Stimulated activated CD8-positive, alpha-beta memory T cell treated with anti-CD3 and anti-CD28 coated beads, Interleukin-7, amount 100 ng/mL, for 1 hour (primary cell): Measurements from ENCODE around the gene GPX3.

Experiments used
- DNase-seq, 2 donors: peaks; one replicate each; pipeline ENCODE4 v3.0.0-alpha.2; 2020; ENCODE audit warnings: low read depth in 2 of 2

Gene GPX3

DNA sequence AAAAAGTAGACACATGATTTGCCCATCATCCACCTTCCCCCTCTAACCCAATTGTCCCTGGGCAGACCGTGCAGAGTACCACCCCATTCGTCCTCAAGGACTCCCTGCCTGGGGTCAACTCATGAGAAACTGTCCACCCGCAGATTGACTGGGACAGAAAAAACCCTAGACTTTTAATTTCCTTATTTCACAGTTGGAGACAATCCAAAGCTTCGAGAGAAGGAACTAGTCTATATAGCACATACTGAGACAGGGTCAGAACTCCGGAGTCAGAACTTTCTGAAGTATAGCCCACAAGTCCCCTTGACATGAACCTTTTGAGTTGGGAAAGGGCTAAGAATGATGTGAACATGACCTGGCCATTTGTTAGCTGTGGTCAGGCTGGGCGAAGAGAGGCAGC is 7.5 kb upstream of the GPX3 start:
- DNase-seq: no peak

DNA sequence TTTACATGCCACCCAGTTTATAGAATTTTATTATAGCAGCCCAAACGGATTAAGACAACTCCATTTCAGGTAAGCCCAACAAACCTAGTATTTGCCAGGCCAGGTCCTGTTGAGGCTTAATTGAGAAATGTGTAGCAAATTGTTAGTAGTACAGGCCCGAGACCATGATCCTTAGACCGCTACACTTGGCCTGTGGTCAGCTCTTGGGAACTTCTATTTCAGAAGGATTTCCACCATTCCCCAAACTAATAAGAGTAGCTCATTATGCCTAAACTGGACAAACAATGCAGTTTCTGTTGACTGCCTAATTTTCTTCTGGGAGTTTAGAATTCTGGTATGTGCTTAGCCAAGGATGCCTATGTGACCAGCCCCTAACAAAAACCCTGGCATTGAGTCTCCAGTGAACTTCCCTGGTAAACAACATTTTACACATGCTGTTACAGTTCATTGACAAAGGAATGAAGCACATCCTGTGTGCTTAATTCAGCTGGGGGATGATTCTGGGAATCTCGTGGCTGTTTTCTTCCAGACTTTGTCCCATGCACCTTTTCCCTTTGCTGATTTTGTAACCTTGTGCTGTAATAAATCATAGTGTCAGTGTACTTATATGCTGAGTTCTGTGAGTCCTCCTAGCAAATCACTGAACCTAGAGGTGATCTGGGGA is 5.6 kb upstream of the GPX3 start:
- no peak for DNase-seq

GRCh38 chr5:151015974-151016587 is 4.3 kb upstream of the GPX3 start:
- no peak for DNase-seq

- no peak for DNase-seq
Measured at GRCh38 chr5:151016700-151017099, 3.7 kb upstream of the GPX3 start.

DNA sequence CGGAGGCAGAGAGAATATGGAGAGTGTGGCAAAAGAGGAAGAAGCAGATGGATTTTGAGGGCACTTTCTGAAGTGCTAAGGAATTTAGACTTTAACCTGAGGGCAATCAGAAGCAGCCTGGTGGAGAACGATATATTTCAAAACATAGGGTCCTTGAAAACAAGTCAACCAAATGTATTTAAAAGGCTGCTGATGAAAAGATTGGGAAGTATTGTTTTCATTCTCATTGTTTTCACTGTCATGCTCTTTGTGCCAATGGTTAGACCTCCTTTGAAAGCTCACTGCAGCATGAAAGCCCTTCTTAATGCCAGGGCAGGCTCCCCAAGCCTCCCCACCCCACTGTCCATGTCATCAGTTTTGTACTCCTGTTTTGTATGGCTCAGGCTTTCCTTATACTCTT is 2.5 kb upstream of the GPX3 start:
- no peak for DNase-seq

GRCh38 chr5:151018846-151019245 is 1.5 kb upstream of the GPX3 start:
- DNase-seq: no peak

- DNase-seq: no peak
Measured at GRCh38 chr5:151019331-151019730, 1.1 kb upstream of the GPX3 start.

- no peak for DNase-seq
Measured at GRCh38 chr5:151021746-151022145, 1.4 kb downstream of the GPX3 start.

GRCh38 chr5:151022511-151023018 is 2.2 kb downstream of the GPX3 start:
- DNase-seq: no peak

GRCh38 chr5:151023047-151023615 is 2.7 kb downstream of the GPX3 start:
- no peak for DNase-seq

DNA sequence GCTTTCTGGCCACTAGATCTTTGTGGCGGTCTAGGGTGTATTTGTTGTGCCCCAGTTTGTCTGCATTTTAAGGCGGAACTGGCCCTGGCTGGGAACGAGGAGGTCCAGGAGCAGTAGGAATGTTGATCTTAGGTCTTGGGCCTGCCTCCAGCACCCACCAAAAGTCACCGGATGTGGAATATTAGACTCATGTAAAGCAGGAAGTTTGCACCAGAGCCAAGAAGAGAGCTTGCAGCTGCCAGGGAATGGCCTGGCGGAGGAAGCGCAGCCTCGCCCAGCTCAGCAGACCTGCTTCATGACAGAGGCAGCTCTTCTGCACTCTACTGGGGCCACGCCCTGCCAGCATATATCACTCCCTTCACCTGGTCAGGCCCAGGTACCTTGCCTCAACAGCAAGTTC is 3.3 kb downstream of the GPX3 start:
- DNase-seq: no peak

- DNase-seq: no peak
Measured at GRCh38 chr5:151024440-151025249, 4.3 kb downstream of the GPX3 start.

- no peak for DNase-seq
Measured at GRCh38 chr5:151025250-151025606, 4.8 kb downstream of the GPX3 start.

DNA sequence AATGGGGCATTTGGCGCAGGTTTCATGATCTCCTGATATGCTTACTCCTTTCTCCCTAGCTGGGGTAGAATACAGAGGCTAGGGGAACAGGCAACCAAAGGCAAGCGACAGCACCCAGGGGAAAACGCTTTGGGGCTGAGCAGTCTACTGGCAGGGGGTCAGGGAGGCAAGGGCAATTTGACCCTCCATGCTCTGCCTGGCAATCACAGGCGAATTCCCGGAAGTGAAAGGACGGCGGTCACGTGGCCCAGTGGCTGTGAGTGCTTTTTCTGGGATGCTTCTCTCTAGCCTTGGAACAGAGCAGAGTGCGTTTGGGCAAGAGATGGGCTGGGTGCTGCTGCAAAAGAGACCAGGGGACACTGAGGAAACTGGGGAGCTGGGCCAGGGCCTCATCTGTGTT is 5.7 kb downstream of the GPX3 start:
- DNase-seq: no peak

GRCh38 chr5:151026679-151027078 is 6.3 kb downstream of the GPX3 start:
- no peak for DNase-seq

DNA sequence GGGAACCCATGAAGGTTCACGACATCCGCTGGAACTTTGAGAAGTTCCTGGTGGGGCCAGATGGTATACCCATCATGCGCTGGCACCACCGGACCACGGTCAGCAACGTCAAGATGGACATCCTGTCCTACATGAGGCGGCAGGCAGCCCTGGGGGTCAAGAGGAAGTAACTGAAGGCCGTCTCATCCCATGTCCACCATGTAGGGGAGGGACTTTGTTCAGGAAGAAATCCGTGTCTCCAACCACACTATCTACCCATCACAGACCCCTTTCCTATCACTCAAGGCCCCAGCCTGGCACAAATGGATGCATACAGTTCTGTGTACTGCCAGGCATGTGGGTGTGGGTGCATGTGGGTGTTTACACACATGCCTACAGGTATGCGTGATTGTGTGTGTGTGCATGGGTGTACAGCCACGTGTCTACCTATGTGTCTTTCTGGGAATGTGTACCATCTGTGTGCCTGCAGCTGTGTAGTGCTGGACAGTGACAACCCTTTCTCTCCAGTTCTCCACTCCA is 7.6 kb downstream of the GPX3 start:
- DNase-seq: no peak

- DNase-seq: no peak
Measured at GRCh38 chr5:151028717-151029116, 8.3 kb downstream of the GPX3 start.

DNA sequence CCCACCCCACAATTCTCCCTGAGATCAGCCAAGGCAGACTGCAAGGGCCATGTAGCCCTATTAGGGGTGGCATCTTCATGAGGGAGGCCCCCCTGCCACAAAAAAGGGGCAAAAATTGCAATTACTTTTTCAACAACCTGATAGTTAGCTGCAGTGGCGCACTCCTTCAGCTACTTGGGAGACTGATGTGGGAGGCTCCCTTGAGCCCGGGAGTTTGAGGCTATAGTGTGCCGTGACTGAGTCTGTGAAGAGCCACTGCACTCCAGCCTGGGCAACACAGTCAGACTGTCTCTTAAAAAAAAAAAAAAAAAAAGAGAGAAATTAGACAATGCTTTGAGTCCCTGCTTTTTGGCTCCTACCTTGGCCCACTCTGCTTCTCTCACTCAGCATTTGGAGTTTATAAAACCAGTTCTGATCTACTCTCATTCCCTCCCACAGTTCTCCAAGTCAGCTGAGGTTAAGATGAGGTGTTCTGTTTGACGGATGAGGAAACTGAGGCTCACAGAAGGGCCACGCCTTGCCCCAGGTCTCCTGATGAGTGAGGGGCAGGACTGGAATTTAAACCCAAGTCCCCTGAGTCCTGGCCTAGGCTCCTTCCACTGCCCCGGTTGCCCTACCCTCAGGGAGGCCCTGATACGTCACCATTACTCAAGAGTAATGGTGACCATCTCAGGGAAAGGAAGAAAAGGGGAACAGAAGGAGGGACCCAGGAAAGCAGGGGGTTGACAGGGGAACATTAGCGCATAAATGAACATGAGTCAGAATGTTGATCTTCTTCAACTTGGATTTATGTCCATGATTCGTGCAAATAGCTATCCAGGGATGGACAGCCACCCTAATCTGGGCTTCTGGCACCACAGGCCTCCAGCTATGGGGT is 9.0 kb downstream of the GPX3 start:
- no peak for DNase-seq

GRCh38 chr5:151030056-151030336 is 9.6 kb downstream of the GPX3 start:
- no peak for DNase-seq

DNA sequence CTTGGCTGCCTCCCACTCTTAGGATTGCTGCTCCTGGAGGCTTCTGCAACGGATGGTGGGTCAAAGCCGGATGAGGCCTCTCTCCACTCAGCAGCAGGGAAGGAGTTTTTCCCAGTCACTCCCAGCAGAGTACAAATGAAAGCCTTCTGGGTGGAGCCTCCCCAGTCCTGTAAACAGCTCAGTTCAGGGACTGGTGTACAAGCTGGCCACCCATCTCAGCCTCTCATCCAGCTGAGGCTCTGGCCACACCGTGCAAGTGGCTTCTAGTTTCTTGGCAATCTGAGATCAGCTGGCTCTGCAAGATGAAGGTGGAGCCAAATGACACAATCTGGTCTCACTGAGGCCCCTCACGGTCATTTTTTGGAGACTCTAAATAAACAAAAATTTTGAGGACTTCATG is 10.0 kb downstream of the GPX3 start:
- DNase-seq: no peak

DNA sequence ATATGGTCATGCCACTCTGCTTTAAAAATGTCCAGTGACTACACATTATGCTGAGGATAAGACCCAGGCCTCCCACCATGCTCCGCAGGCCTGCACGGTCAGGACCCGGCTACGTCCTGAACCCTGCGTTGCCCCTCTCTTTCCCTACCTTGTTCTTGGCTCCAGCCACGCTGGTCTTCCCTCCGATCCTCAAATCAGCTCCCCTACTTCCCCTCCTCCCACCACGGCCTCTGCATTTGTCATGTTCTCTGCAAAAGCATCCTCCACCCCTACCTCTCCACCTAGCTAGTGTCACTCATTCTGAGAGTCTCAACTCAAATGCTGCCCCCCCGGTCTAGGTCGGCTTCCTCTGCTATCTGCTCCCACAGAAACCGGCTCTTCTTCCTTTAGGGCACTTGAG is 11.2 kb downstream of the GPX3 start:
- no peak for DNase-seq
